GM12891 (cell line): ENCODE data around the gene SORBS1.

Experiments
- PAX5 ChIP-seq: IDR thresholded peaks from 2 replicates; pipeline ENCODE4 v1.6.1; 2011; ENCODE audit warnings: low read length, moderate library complexity, mild to moderate bottlenecking; ENCODE audit not compliant: insufficient read depth, severe bottlenecking
- POLR2A ChIP-seq: IDR thresholded peaks from 2 replicates; pipeline ENCODE4 v1.6.1; 2011; ENCODE audit warnings: low read depth, low read length, control low read depth
- POLR2AphosphoS5 ChIP-seq: IDR thresholded peaks from 2 replicates; pipeline ENCODE4 v1.6.1; 2011; ENCODE audit warnings: low read depth, low read length, control low read depth
- SPI1 ChIP-seq: IDR thresholded peaks from 2 replicates; pipeline ENCODE4 v1.6.1; 2011; ENCODE audit warnings: low read depth, low read length, control low read depth
- TAF1 ChIP-seq: IDR thresholded peaks from 2 replicates; pipeline ENCODE4 v1.6.1; 2011; ENCODE audit warnings: low read depth, low read length, control low read depth

DNA sequence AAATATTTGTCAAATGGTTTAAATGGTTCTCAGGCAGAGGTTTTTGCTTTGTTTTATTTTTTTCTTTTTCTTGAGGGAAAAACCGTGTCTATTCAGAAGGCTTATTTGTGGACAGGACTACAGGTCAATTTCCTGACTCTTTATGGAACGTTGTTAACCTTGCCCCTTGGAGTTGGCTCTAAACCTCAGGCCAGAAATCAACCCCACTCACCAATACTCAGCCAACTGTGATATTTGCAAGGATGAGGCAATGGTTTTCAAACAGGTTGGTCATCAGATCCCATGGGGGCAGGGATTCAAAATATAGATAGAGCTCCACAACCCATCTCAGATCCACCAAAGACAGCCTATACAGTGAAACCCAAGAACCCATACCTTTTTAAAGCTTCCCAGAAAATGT is 280.5 kb downstream of the SORBS1 start:
- no peak for TF ChIP-seq POLR2AphosphoS5
- no peak for TF ChIP-seq POLR2A
- no peak for TF ChIP-seq SPI1
- no peak for TF ChIP-seq TAF1
- TF ChIP-seq PAX5: no peak
